Melanocyte of skin (primary cell): ENCODE measurements around the gene MCM3. TPM values are rescaled to one million over a fixed set of nuclear protein-coding genes. Genes with fewer than 3 reads are reported as not detected.

ENCODE experiments used
- total RNA-seq, 2 donors: library from RNA; depleted of rRNA; stranded (reverse); fragments of >200 nt; gene quantifications; 2 replicates each; pipeline ENCODE4 v1.2.3, GENCODE V29; 2012

The MCM3 gene
- total RNA-seq = 100 to 1,000 TPM in 1 of 2 donors, 10 to 100 TPM in 1; 72.3 to 153 TPM

DNA sequence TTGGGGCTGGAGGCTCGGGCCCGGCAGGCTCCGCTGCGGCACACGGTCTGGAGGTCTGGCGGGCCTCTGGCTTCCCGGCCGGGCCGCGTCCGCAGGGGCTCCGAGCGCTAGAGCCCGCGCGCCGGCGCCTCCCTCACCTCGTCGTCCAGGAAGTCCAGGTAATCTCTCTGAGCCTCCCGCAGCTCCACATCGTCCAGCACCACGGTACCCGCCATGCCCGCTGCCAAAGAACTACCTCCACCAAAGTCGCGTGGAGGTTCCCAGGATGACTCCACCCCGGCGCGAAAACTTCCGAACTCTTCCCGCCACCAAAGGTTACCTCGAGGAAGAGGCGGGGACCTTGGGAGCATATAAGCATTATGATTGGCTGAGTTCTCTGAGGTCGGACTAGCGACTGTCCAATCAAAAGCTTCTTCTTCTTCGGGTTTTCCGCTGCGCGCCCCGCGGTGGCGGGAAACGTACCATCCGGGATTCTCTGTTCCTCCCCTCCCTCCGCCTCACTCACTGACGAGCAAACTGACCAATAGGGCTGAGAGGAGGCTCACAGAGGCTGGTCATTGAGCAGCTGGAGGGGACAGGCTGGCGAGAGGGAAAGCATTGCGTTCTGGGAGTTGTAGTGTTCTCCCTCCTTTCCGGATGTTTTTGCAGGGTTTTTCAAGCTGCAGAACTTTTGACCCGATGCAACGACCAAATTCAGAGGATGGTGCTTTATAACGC lies at the start of gene MCM3:
MCM3 (minus strand) TSS at position 283 of the 717 bp plus-strand sequence; CDS start at position 215, 68 bp downstream.

DNA sequence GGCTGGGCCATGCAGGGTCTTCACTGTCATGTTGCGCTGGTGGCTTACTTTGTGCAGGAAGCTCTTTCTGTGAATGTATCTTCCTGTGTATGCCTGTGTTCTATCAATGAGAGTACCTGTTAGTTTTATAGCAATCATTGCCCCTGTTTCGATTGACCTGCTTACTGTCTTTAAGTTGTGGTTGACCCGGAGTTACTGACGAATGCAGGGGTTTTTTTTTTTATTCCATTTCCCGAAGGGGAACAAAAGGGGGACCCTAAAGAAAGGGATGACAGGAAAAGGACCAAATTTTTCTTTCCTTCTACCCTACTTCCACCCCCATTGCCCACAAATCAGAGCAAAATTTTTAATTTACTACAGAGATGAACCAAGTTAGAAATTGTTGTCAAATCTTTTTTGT lies 40.1 kb downstream of the MCM3 start, which contains the start of gene IL17F:
IL17F (minus strand) TSS at position 101 of the 400 bp plus-strand sequence; CDS start at position 30, 71 bp downstream.

Other genes with a start within 250 kb of the MCM3 start
- gene PKHD1, start 197.1 kb downstream of the MCM3 start, total RNA-seq = under 1 TPM in 1 of 2 donors, not detected in 1; under 0.01 TPM
- gene IL17A, start 98.4 kb downstream of the MCM3 start, total RNA-seq = not detected
- not detected for gene IL17F, start 40.2 kb downstream of the MCM3 start, total RNA-seq
- 10 to 100 TPM; 63.9 to 86.4 TPM for gene PAQR8, start 77.4 kb upstream of the MCM3 start, total RNA-seq
- gene EFHC1, start 135.6 kb upstream of the MCM3 start, total RNA-seq = 10 to 100 TPM; 18.9 to 23.6 TPM